Osteoblast (primary cell): ENCODE results near the gene GRAMD1A. TPM values are rescaled to one million over a fixed set of nuclear protein-coding genes. Genes with fewer than 3 reads are reported as not detected.

Experiments used
- DNase-seq: peaks from one replicate; pipeline ENCODE4 v3.0.0; 2011; ENCODE audit warnings: low spot score, mixed read lengths; ENCODE audit not compliant: insufficient read length; ENCODE audit errors: missing footprints
- H2AFZ ChIP-seq: 2 replicates; pipeline ENCODE4 v1.6.0; 2011; ENCODE audit warnings: mild to moderate bottlenecking, low read length
- H3K27ac ChIP-seq: 2 replicates; pipeline ENCODE4 v1.5.1; 2011; ENCODE audit warnings: mild to moderate bottlenecking, low read depth, low read length, moderate library complexity
- H3K27me3 ChIP-seq: 2 replicates; pipeline ENCODE4 v1.6.0; 2012; ENCODE audit warnings: mild to moderate bottlenecking, control low read depth, inconsistent platforms, low read length, moderate library complexity; ENCODE audit not compliant: insufficient read depth
- H3K36me3 ChIP-seq: 2 replicates; pipeline ENCODE4 v1.5.1; 2011; ENCODE audit warnings: mild to moderate bottlenecking, low read length, control low read depth, moderate library complexity; ENCODE audit not compliant: insufficient read depth
- H3K4me1 ChIP-seq: 2 replicates; pipeline ENCODE4 v1.5.1; 2011; ENCODE audit warnings: mild to moderate bottlenecking, low read length, control low read depth, moderate library complexity; ENCODE audit not compliant: insufficient read depth
- H3K4me2 ChIP-seq: 2 replicates; pipeline ENCODE4 v1.6.0; 2011; ENCODE audit warnings: mild to moderate bottlenecking, low read length; ENCODE audit not compliant: insufficient read depth
- H3K4me3 ChIP-seq: fragments of 200-600 bp; sonication (generic); 3 replicates; pipeline ENCODE4 v1.5.1; 2012; ENCODE audit warnings: mild to moderate bottlenecking, low read length, inconsistent platforms; ENCODE audit not compliant: insufficient read depth
- H3K79me2 ChIP-seq: 2 replicates; pipeline ENCODE4 v1.6.0; 2012; ENCODE audit warnings: mild to moderate bottlenecking, low read length, control low read depth, inconsistent platforms; ENCODE audit not compliant: insufficient read depth
- H3K9me3 ChIP-seq: 2 replicates; pipeline ENCODE4 v1.5.1; 2011; ENCODE audit warnings: low read depth, low read length, control low read depth
- H4K20me1 ChIP-seq: 2 replicates; pipeline ENCODE4 v1.6.0; 2012; ENCODE audit warnings: mild to moderate bottlenecking, low read length, control low read depth; ENCODE audit not compliant: insufficient read depth
- total RNA-seq: library from RNA; depleted of rRNA; stranded (reverse); fragments of >200 nt; gene quantifications from 2 replicates; pipeline ENCODE4 v1.2.3, GENCODE V29; 2012
- TF ChIP-seq, protein P1 (sequence below): IDR thresholded peaks from 2 replicates; pipeline ENCODE4 v1.5.1; 2011; ENCODE audit warnings: mild to moderate bottlenecking, low read depth, low read length, moderate library complexity; ENCODE audit errors: extremely low read depth

The GRAMD1A gene
- total RNA-seq, 1 donor, result 29.7 TPM

DNA sequence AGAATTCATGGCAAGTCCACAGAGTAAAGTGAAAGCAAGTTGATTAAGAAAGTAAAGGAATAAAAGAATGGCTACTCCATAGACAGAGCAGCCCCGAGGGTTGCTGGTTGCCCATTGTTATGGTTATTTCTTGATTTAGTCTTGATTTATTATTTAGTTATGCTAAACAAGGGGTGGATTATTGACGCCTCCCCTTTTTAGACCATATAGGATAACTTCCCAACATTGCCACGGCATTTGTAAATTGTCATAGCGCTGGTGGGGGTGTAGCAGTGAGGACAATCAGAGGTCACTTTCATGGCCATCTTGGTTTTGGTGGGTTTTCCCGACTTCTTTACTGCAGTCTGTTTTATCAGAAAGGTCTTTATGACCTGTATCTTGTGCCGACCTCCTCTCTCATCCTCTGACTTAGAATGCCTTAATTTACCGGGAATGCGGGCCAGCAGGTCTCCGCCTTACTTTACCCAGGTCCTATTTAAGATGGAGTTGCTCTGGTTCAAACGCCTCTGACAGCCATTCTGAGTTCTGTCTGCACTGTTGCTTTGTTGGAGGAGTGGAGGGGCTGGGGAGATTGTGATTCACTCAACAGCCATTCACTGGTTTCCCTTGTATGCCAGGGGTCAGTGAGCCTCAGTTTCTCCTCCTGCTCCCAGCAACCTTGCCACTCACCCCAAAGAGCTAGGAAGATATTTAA is 69.0 kb downstream of the GRAMD1A start:
- Histone ChIP-seq H3K27me3 (no peaks in the 10 kb centered on the region), H3K4me1 (no peaks in the 10 kb centered on the region), H4K20me1 (no peaks in the 10 kb centered on the region), H3K79me2 (no peaks in the 10 kb centered on the region), H3K36me3 (no peaks in the 10 kb centered on the region), H3K27ac (no peak overlapping the region), H3K4me3 (no peak overlapping the region), H3K4me2 (no peak overlapping the region), H2AFZ (no peak overlapping the region), H3K9me3 (peaks cover 3% of the 10 kb centered on the region)
- no peak for DNase-seq
- TF ChIP-seq, protein P1, sequence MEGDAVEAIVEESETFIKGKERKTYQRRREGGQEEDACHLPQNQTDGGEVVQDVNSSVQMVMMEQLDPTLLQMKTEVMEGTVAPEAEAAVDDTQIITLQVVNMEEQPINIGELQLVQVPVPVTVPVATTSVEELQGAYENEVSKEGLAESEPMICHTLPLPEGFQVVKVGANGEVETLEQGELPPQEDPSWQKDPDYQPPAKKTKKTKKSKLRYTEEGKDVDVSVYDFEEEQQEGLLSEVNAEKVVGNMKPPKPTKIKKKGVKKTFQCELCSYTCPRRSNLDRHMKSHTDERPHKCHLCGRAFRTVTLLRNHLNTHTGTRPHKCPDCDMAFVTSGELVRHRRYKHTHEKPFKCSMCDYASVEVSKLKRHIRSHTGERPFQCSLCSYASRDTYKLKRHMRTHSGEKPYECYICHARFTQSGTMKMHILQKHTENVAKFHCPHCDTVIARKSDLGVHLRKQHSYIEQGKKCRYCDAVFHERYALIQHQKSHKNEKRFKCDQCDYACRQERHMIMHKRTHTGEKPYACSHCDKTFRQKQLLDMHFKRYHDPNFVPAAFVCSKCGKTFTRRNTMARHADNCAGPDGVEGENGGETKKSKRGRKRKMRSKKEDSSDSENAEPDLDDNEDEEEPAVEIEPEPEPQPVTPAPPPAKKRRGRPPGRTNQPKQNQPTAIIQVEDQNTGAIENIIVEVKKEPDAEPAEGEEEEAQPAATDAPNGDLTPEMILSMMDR, result no peak

DNA sequence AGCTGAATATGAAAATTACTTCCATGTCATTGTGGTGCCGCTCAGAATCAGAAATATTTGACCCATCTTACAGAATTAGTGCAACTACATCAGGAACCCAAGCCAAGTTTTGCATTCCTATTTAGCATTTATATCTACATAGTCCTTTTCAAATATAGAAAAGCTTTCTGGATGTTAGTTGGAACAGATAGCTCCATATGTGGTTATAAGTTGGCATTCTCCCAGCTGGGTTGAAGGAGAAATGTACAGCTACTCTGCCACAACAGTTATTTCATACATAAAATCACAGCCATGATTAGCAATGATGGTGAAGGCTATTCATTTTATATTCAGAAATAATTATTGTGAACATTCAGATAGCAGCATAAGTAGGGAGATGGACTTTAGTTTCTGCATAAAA is 69.6 kb downstream of the GRAMD1A start:
- H3K4me2 ChIP-seq, result no peak overlapping the region
- H4K20me1 ChIP-seq, result no peaks in the 10 kb centered on the region
- no peak overlapping the region for H3K27ac ChIP-seq
- no peaks in the 10 kb centered on the region for H3K79me2 ChIP-seq
- H3K27me3 ChIP-seq, result no peaks in the 10 kb centered on the region
- no peak for DNase-seq
- no peaks in the 10 kb centered on the region for H3K36me3 ChIP-seq
- H2AFZ ChIP-seq, result no peak overlapping the region
- TF ChIP-seq, protein P1, result no peak
- H3K9me3 ChIP-seq, result peaks cover 3% of the 10 kb centered on the region
- no peaks in the 10 kb centered on the region for H3K4me1 ChIP-seq
- no peak overlapping the region for H3K4me3 ChIP-seq

DNA sequence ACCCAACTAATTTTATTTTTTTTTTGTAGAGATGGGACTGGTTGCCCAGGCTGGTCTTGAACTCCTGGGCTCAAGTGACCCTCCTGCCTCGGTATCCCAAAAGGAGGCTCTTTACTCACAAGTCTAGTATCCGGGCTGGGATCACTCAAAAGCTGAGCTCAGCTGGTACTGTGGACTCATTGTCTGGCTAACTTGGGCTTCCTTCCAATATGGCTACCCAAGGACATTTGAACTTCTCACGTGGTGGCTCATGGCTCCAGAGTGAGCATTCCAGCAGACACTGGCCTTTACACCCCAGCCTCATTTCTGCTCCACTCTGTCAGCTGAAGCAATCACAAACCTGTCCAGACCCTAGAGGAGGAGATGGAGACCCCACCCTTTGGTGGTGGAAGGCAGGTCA is 70.3 kb downstream of the GRAMD1A start:
- H3K79me2 ChIP-seq, result no peaks in the 10 kb centered on the region
- no peak overlapping the region for H3K27ac ChIP-seq
- no peak overlapping the region for H3K4me2 ChIP-seq
- no peaks in the 10 kb centered on the region for H3K4me1 ChIP-seq
- no peaks in the 10 kb centered on the region for H4K20me1 ChIP-seq
- H3K27me3 ChIP-seq, result no peaks in the 10 kb centered on the region
- no peak overlapping the region for H3K4me3 ChIP-seq
- no peak for DNase-seq
- no peaks in the 10 kb centered on the region for H3K36me3 ChIP-seq
- peaks cover 3% of the 10 kb centered on the region for H3K9me3 ChIP-seq
- no peak overlapping the region for H2AFZ ChIP-seq
- TF ChIP-seq, protein P1, result no peak

DNA sequence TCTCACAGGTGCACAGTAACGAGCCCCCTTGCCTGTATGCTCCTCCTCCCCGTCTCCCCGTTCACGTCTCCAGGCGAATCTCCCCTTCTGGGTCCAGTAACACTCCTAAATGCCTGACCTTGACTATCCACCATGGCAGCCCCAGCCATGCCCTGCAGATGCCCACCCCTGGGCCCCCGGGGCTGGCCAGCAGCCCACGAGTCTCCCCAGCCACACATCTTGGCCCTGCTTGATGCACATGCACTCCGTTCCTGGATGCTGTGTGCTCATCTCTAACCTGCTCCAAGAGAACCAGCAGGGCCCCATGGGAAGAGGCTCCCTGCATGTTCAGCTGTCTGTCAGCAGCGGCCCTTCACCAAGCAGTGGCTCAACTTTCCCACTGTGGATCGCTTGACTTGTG is 73.4 kb downstream of the GRAMD1A start:
- Histone ChIP-seq H3K79me2 (no peaks in the 10 kb centered on the region), H3K36me3 (no peaks in the 10 kb centered on the region), H3K27me3 (no peaks in the 10 kb centered on the region), H2AFZ (no peak overlapping the region), H3K4me2 (no peak overlapping the region), H3K27ac (no peak overlapping the region), H3K9me3 (peaks cover 3% of the 10 kb centered on the region), H3K4me1 (no peaks in the 10 kb centered on the region), H4K20me1 (no peaks in the 10 kb centered on the region), H3K4me3 (no peak overlapping the region)
- TF ChIP-seq, protein P1, result no peak
- DNase-seq, result peak; percentile 47
